Activated CD8-positive, alpha-beta memory T cell treated with anti-CD3 and anti-CD28 coated beads for 24 hours (primary cell): ENCODE results near the gene TRIM49D1.
"Not testable (repeated sequence)": the region's sequence is repeated elsewhere in the genome, so short reads cannot be mapped to it uniquely, and the experiment has no call there.

ENCODE experiments used
- DNase-seq: peaks from one replicate; pipeline ENCODE4 v3.0.0-alpha.2; 2020

TRIM49D1 gene, protein sequence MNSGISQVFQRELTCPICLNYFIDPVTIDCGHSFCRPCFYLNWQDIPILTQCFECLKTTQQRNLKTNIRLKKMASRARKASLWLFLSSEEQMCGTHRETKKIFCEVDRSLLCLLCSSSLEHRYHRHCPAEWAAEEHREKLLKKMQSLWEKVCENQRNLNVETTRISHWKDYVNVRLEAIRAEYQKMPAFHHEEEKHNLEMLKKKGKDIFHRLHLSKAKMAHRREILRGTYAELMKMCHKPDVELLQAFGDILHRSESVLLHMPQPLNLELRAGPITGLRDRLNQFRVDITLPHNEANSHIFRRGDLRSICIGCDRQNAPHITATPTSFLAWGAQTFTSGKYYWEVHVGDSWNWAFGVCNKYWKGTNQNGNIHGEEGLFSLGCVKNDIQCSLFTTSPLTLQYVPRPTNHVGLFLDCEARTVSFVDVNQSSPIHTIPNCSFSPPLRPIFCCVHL

DNA sequence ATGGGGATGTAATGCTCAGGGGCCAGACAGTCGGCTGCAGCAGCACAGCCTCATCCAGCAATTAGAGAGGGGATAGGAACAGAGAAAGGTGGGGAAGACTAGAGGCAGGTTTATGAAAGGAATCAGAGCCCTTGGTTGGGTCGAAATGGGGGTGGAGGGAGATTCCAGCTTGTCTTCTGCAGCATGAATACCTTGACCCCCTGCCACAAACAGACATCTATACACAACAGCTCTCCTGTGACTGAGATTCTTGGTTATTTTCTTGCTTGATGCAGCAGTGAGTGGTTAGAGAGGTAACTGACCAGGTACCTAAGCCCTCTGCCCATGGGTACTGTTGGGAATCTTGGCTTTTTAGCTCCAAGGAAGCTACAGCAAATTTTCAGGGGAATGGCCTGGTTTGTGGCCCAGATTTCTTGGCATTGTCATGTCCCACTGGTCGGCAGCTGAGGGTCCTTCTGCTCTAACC lies at the start of gene TRIM49D1:
TRIM49D1 (minus strand) TSS at position 51 of the 466 bp plus-strand sequence. CDS start 4,535 bp downstream, outside the sequence.
- DNase-seq, result no peak

DNA sequence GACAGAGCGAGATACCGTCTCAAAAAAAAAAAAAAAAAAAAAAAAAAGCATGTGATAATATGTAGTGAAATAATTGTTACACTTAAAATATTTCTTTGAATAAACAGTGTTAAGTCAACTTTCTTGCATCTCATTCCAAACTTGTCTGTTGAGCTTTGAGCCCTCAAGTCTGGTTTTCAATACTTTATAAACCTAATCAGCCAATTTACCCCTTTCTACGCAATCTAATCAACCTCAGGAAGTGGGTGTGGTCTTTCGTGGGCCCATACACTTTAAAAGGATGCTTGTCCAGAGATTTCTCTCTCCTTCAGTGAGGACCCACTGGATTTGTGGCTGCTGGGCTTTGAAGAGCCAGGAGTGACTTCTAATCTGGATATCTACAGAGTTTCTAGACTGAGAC lies 43.7 kb upstream of the TRIM49D1 start, which contains the start of gene TRIM64:
TRIM64 (plus strand) TSS at position 301 of the 400 bp plus-strand sequence. CDS start 2,467 bp downstream, outside the sequence.
- DNase-seq, result not testable (repeated sequence)

DNA sequence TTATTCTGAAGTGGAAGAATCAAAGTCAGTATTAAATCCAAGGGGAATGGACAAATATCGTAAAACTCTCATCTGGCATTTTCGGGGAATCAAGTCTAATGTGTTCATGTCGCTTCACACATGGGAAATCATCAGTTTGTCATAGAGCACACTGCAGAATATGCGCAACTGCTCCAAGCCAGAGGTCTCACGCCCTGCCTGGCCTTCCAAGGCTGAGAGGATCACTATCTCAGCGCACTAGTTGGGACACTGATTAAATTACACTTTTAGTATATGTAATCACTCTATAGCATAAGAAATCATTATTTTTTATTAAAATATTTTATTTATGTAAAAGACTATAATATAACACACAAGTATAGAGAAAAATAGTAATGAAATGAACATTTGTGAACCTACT lies 38.8 kb upstream of the TRIM49D1 start:
- not testable (repeated sequence) for DNase-seq

GRCh38 chr11:89923764-89924163 lies 1.7 kb upstream of the TRIM49D1 start, which contains the start of gene TRIM49D2:
TSS of gene TRIM49D2 (plus strand) at chr11:89924064. CDS start at chr11:89926762, 2,698 bp downstream.
- not testable (repeated sequence) for DNase-seq

GRCh38 chr11:89900809-89901208 lies 21.2 kb downstream of the TRIM49D1 start:
- not testable (repeated sequence) for DNase-seq

DNA sequence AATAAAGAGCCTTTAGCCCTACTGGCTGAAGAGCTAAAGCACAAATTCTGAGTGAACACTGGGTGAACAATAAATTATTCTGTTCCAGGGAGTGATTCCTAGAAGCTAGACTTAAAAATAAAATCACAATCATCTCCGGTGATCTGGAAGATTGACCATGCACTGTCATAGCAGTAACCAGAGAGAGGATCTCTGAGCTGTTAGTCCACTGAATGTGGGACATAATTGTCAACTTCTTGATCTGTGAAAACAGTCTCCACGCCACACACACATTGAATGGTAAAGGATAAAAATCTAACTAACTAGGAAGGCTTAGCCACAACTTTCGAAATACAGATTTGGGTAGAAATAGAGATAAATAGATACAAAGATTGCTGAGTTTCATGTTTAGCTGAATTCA lies 28.8 kb downstream of the TRIM49D1 start:
- DNase-seq, result not testable (repeated sequence)

GRCh38 chr11:89877511-89877910 lies 44.5 kb downstream of the TRIM49D1 start:
- DNase-seq, result not testable (repeated sequence)

DNA sequence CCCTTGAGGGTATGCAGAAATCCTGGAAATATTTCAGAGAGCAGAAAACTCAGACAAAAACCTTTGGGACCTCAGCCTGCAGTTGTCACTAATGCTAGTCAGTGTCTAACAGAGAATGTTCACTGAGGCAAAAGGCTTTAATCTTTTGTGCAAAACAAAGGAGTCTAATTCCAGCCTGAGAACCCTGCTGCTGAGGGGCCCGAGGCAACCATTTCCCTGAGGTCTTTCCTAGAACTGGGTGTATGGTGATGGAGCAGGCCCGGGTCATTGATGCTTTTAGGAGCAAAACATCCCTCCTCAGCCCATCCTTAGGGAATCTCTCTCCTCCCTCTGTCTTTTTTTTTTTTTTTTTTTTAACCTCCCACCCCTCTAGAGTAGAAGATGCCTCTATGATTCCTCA lies 49.5 kb downstream of the TRIM49D1 start:
- DNase-seq, result not testable (repeated sequence)

- not testable (repeated sequence) for DNase-seq
These were observed 56.8 kb downstream of the TRIM49D1 start for GRCh38 chr11:89865223-89865622.

- DNase-seq, result peak; percentile 53
These were observed 57.9 kb downstream of the TRIM49D1 start for GRCh38 chr11:89863906-89864704.
